Astrocyte (in vitro differentiated cells and primary cell): Measurements from ENCODE around the gene EPS8. TPM values are rescaled to one million over a fixed set of nuclear protein-coding genes. Genes with fewer than 3 reads are reported as not detected.
"Not testable (repeated sequence)": the region's sequence is repeated elsewhere in the genome, so short reads cannot be mapped to it uniquely, and the experiment has no call there.

Experiments
- DNase-seq: peaks from one replicate; pipeline ENCODE4 v3.0.0-alpha.2; 2010; ENCODE audit warnings: low read depth
- FAIRE-seq: peaks from 2 replicates; lab custom pipeline; 2011; peaks lifted over from hg19 to GRCh38; lab: Jason Lieb, UNC
- H2AFZ ChIP-seq: 2 replicates; pipeline ENCODE4 v1.6.0; 2012; ENCODE audit warnings: low read depth, low read length, inconsistent platforms
- H3K27ac ChIP-seq: 2 replicates; pipeline ENCODE4 v1.5.1; 2011; ENCODE audit warnings: low read depth, low read length, inconsistent platforms
- H3K27me3 ChIP-seq: 2 replicates; pipeline ENCODE4 v1.6.0; 2011; ENCODE audit warnings: low read length, inconsistent platforms; ENCODE audit not compliant: insufficient read depth
- H3K36me3 ChIP-seq: 2 replicates; pipeline ENCODE4 v1.5.1; 2011; ENCODE audit warnings: low read length, inconsistent platforms; ENCODE audit not compliant: insufficient read depth
- H3K4me1 ChIP-seq: 2 replicates; pipeline ENCODE4 v1.5.1; 2011; ENCODE audit warnings: low read length, inconsistent platforms; ENCODE audit not compliant: insufficient read depth
- H3K4me2 ChIP-seq: 2 replicates; pipeline ENCODE4 v1.6.0; 2012; ENCODE audit warnings: low read length, inconsistent platforms
- H3K4me3 ChIP-seq: 2 replicates; pipeline ENCODE4 v1.5.1; 2011; ENCODE audit warnings: low read depth, mild to moderate bottlenecking, low read length, inconsistent platforms; ENCODE audit not compliant: insufficient read depth
- H3K79me2 ChIP-seq: 2 replicates; pipeline ENCODE4 v1.6.0; 2012; ENCODE audit warnings: mild to moderate bottlenecking, low read length, inconsistent platforms; ENCODE audit not compliant: insufficient read depth
- H3K9ac ChIP-seq: 2 replicates; pipeline ENCODE4 v1.6.0; 2012; ENCODE audit warnings: mild to moderate bottlenecking, low read length, inconsistent platforms
- H3K9me3 ChIP-seq: 2 replicates; pipeline ENCODE4 v1.5.1; 2012; ENCODE audit warnings: low read depth, mild to moderate bottlenecking, low read length, inconsistent platforms; ENCODE audit not compliant: insufficient read depth
- H4K20me1 ChIP-seq: 2 replicates; pipeline ENCODE4 v1.6.0; 2012; ENCODE audit warnings: low read length, inconsistent platforms; ENCODE audit not compliant: insufficient read depth
- H3K27ac Mint-ChIP-seq: one replicate; pipeline ENCODE4 v1.8.0; 2021; ENCODE audit warnings: mild to moderate bottlenecking, mixed read lengths; ENCODE audit not compliant: unreplicated experiment
- H3K27me3 Mint-ChIP-seq: one replicate; pipeline ENCODE4 v1.8.0; 2021; ENCODE audit warnings: low read depth, mixed read lengths; ENCODE audit not compliant: unreplicated experiment
- H3K36me3 Mint-ChIP-seq: one replicate; pipeline ENCODE4 v1.8.0; 2021; ENCODE audit warnings: low read depth, mixed read lengths; ENCODE audit not compliant: unreplicated experiment
- H3K4me1 Mint-ChIP-seq: one replicate; pipeline ENCODE4 v1.8.0; 2021; ENCODE audit warnings: low read depth, mixed read lengths; ENCODE audit not compliant: unreplicated experiment
- H3K4me3 Mint-ChIP-seq: one replicate; pipeline ENCODE4 v1.8.0; 2021; ENCODE audit warnings: mild to moderate bottlenecking, moderate library complexity, mixed read lengths; ENCODE audit not compliant: unreplicated experiment
- H3K9me3 Mint-ChIP-seq: one replicate; pipeline ENCODE4 v1.8.0; 2021; ENCODE audit warnings: mild to moderate bottlenecking, mixed read lengths; ENCODE audit not compliant: unreplicated experiment
- EZH2 ChIP-seq: IDR thresholded peaks from 2 replicates; pipeline ENCODE4 v1.6.1; 2012; ENCODE audit warnings: mild to moderate bottlenecking, low read length, inconsistent platforms; ENCODE audit not compliant: insufficient read depth
- total RNA-seq: library from RNA; stranded (reverse); gene quantifications from 2 replicates; pipeline ENCODE4 v1.2.1, GENCODE V29; 2021
- TF ChIP-seq, protein P1 (sequence below): IDR thresholded peaks from 2 replicates; pipeline ENCODE4 v1.5.1; 2011; ENCODE audit warnings: low read depth, mild to moderate bottlenecking, inconsistent platforms, low read length, moderate library complexity; ENCODE audit not compliant: insufficient read depth

EPS8 gene
- total RNA-seq, 1 donor from 2014 or later = 31.8 TPM

DNA sequence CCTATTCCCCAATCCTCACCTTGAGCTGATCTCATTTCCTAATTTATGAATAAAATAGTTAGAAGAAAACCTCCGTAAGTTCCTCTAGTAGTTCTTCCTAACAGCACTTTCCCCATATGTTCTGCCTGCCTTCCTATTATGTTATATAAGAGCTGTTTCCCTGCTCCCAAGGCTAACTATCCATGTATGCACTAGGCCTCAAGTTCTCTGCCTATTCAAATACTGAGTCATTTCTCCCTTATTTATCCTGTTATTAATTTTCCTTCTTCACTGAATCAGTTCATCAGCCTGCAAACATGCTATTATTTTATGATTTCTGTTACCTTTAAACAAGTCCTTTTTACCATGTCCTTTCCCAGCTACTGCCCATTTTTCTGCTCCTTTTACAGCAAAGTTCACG is 164.1 kb downstream of the EPS8 start:
- peaks cover 24% of the 10 kb centered on the region for H3K4me1 ChIP-seq
- H3K9me3 Mint-ChIP-seq = no peaks in the 10 kb centered on the region
- no peaks in the 10 kb centered on the region for H3K9me3 ChIP-seq
- no peak overlapping the region for H3K9ac ChIP-seq
- H3K27me3 Mint-ChIP-seq = no peaks in the 10 kb centered on the region
- DNase-seq (no peak), FAIRE-seq (no peak)
- peaks cover 11% of the 10 kb centered on the region for H3K36me3 ChIP-seq
- no peaks in the 10 kb centered on the region for H3K27me3 ChIP-seq
- no peak overlapping the region for H3K4me3 Mint-ChIP-seq
- H4K20me1 ChIP-seq = no peaks in the 10 kb centered on the region
- peaks cover 26% of the 10 kb centered on the region for H3K4me1 Mint-ChIP-seq
- TF ChIP-seq, protein P1, sequence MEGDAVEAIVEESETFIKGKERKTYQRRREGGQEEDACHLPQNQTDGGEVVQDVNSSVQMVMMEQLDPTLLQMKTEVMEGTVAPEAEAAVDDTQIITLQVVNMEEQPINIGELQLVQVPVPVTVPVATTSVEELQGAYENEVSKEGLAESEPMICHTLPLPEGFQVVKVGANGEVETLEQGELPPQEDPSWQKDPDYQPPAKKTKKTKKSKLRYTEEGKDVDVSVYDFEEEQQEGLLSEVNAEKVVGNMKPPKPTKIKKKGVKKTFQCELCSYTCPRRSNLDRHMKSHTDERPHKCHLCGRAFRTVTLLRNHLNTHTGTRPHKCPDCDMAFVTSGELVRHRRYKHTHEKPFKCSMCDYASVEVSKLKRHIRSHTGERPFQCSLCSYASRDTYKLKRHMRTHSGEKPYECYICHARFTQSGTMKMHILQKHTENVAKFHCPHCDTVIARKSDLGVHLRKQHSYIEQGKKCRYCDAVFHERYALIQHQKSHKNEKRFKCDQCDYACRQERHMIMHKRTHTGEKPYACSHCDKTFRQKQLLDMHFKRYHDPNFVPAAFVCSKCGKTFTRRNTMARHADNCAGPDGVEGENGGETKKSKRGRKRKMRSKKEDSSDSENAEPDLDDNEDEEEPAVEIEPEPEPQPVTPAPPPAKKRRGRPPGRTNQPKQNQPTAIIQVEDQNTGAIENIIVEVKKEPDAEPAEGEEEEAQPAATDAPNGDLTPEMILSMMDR = no peak
- no peak for TF ChIP-seq EZH2
- H3K4me2 ChIP-seq = no peak overlapping the region
- H3K4me3 ChIP-seq = no peak overlapping the region
- H2AFZ ChIP-seq = no peak overlapping the region
- H3K27ac ChIP-seq = no peak overlapping the region
- peaks cover 10% of the 10 kb centered on the region for H3K36me3 Mint-ChIP-seq
- no peak overlapping the region for H3K27ac Mint-ChIP-seq
- no peaks in the 10 kb centered on the region for H3K79me2 ChIP-seq

DNA sequence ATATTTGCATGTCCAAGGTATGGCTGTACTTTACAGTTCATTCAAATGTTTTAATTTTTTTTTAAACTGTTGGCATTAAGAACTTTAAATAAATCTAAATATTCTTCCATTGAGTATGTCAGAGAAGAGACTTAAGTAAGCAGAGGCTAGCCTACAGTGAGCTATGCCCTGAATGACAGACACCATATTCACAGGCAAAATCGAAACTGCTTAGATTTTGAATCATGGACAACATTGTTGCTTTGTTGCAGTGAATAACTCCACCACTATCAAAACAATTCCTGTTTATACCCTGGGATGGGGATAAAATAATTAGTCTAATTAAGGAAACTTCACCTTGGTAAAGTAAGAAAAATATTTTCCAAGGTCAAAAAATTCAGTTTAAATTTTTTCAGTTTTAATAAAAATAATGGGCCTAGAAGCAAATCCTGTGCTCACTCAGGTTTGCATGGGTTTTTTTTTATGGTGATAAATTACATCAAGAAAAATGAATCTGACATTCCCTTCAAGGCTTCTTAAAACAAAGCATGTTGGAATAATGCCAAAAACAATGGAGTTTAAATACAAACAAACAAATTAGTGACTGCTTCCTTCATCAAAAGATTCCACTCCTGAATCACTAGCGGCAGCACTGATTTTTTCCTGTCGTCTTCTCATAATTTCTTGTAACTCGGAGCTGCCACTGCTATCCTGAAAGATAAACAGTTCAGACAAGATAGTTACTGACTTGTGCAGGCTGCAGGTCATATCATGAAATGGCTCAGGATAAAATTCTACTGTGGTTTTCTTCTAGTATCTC is 168.2 kb downstream of the EPS8 start:
- H3K27me3 ChIP-seq = no peaks in the 10 kb centered on the region
- H3K36me3 ChIP-seq = peaks cover 16% of the 10 kb centered on the region
- H3K4me2 ChIP-seq = no peak overlapping the region
- H2AFZ ChIP-seq = no peak overlapping the region
- Mint-ChIP-seq H3K27me3 (no peaks in the 10 kb centered on the region), H3K4me1 (peaks cover 4% of the 10 kb centered on the region), H3K9me3 (peaks cover 6% of the 10 kb centered on the region), H3K4me3 (no peak overlapping the region), H3K36me3 (peaks cover 35% of the 10 kb centered on the region), H3K27ac (no peak overlapping the region)
- H3K27ac ChIP-seq = no peak overlapping the region
- H3K79me2 ChIP-seq = no peaks in the 10 kb centered on the region
- DNase-seq = no peak
- no peaks in the 10 kb centered on the region for H4K20me1 ChIP-seq
- H3K9me3 ChIP-seq = no peaks in the 10 kb centered on the region
- TF ChIP-seq, protein P1 = no peak
- TF ChIP-seq EZH2 = no peak
- no peak for FAIRE-seq
- H3K9ac ChIP-seq = no peak overlapping the region
- no peaks in the 10 kb centered on the region for H3K4me1 ChIP-seq
- no peak overlapping the region for H3K4me3 ChIP-seq

DNA sequence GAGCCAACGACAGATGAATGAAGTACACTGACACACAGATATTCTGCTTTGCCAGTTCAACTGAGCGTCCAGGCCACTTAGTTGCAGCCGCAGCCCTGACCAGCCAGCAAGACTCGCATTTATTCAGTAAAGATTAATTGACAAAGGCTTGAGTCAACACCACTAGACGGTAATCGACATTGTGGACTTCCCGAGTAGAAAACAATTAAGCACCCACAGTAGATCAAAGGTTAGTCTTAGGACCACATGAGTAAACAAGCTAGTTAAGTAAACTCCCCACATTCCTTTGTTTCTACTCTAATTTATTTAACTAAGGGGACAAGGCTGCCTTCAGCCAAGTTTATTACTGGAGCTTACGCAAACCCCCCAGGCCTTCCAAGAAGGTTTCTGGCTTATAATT is 172.7 kb downstream of the EPS8 start:
- H3K27ac ChIP-seq, H3K9me3 ChIP-seq, H3K27me3 ChIP-seq, H3K4me1 Mint-ChIP-seq, H3K4me3 ChIP-seq, H3K4me1 ChIP-seq, H4K20me1 ChIP-seq, H3K4me2 ChIP-seq, H3K27me3 Mint-ChIP-seq, H3K36me3 ChIP-seq, H2AFZ ChIP-seq, FAIRE-seq, H3K79me2 ChIP-seq, DNase-seq, H3K4me3 Mint-ChIP-seq, H3K9ac ChIP-seq: not testable (repeated sequence)
- Mint-ChIP-seq H3K9me3 (peaks cover 12% of the 10 kb centered on the region), H3K27ac (peak overlapping the region; percentile 77), H3K36me3 (peaks cover 29% of the 10 kb centered on the region)
